ENCODE data around the gene NEIL1.

GRCh38 chr15:75350601-75351361 lies 3.9 kb downstream of the NEIL1 start:
- TF ChIP-seq CTCF (IDR thresholded peaks at IDR 0.05; ENCODE audit: control extremely low read depth in 1 of 3, insufficient read depth in 1 of 3, low read depth in 1 of 3, low read length in 3 of 3): no peak
- TF ChIP-seq CHD1 (IDR thresholded peaks at IDR 0.05; ENCODE audit: low read depth, low read length): no peak
- TF ChIP-seq E2F6 (IDR thresholded peaks at IDR 0.05): no peak
- no peak for TF ChIP-seq ZNF274 (IDR thresholded peaks at IDR 0.05; ENCODE audit: borderline replicate concordance, extremely low read depth, low read length)
- TF ChIP-seq CEBPB (IDR thresholded peaks at IDR 0.05; ENCODE audit: low read depth, low read length): no peak
- TF ChIP-seq EZH2 (IDR thresholded peaks at IDR 0.05; ENCODE audit: low read depth, low read length, severe bottlenecking): no peak
- TF ChIP-seq SAP30 (IDR thresholded peaks at IDR 0.05; ENCODE audit: insufficient read depth, insufficient replicate concordance, low read length): no peak
- TF ChIP-seq POLR2A (IDR thresholded peaks at IDR 0.05; ENCODE audit: control extremely low read depth in 1 of 2, low read depth in 2 of 2, low read length in 2 of 2): no peak
